NCI-H345 treated with DMSO at 0.1 percent for 48 hours (cell line): ENCODE results near the gene TBX10.
A peak's percentile ranks its signal among the peaks of the same experiment; 100 is the strongest.
"Not testable (repeated sequence)": the region's sequence is repeated elsewhere in the genome, so short reads cannot be mapped to it uniquely, and the experiment has no call there.

Experiments used
- DNase-seq: peaks from one replicate; lab custom pipeline; 2025; ENCODE audit not compliant: unreplicated experiment; lab: John Stamatoyannopoulos, UW

Gene TBX10

DNA sequence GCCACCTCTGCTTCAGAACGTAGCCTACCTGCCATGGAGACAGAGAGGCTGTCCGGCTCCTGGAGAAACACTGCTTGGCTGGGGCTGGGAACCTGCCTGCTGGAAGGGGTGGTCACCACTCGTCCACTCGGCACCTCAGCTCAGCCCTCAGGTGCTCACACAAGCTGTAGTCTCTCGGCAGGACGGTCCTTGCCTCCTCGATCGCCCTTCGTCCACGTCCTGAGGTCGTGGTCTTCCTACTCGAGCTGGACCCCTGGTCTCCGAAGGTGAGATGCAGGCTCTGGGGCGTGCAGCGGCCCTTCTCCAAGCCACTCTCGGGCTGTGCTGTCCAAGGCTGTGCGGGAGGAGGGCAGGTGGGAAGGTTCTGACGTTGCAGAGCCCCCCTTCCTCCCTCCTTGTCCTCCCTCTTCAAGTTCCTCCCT lies at the start of gene TBX10:
TBX10 (minus strand) TSS at position 326 of the 422 bp plus-strand sequence; CDS start at position 35, 291 bp downstream.
- DNase-seq = no peak

DNA sequence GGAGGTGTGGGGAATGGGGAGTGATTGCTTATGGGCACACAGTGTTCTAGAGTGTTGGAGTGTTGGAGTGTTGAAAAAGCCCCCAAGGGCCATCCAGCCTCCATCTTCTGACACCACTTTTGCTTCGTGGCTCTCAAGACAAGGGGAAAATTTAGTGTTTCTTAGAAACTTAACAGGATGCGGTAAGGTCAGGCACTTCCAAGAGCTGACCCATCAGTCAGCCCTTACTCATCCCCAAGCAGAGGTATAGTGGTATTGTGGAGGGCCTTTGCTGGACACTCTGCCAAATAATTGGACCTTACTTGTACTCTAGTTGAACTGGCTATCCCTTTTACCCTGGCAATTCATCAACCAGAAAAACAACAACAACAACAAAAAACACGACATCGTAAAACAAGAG lies 49.6 kb upstream of the TBX10 start:
- DNase-seq = no peak

DNA sequence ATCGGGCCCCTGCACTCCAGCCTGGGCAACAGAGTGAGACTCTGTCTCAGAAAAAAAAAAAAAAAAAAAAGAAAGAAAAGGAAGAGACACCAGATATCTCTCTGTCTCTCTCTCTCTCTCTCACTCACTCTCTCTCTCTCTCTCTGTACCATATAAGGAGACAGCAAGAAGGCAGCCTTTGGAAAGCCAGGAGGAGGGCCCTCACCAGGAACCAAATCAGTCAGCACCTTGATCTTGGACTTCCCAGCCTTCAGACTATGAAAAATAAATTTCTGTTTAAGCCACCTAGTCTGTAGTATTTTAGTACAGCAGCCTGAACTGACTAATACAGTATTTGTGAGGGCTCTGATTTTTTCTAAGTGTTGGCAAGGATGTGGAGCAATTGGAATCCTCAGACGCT lies 48.4 kb upstream of the TBX10 start:
- no peak for DNase-seq

DNA sequence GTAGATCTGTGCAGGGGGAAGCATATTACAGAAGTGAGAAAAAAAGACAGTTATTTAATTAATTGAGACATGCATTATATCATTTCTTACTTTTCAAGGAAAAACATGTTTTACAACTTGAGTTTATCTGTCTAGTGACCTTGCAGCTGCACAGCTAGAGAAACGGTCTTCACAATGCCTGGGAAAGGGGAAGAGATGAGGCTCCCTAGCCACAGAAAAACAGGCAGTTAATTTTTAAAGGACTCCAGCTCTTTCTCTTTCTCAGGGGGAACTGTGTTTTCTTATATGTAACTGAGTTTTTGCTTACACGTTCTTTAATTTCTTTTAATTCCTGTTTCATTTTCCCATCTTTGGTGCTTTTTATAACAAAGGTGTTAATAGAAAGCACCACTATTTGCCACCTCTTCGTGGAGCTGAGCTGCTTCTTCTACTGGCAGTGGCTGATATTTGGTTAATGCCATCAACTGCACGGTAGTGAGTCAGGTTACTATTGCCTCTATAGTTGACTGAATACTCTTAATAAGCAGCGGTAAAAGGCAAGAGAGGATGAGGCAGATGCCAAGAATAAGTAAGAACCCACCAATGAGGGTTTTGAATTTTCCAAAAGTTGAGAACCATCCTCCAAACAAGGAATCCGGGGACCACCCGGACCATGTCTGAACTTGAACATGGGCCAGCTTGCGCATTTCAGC lies 46.2 kb upstream of the TBX10 start:
- not testable (repeated sequence) for DNase-seq

DNA sequence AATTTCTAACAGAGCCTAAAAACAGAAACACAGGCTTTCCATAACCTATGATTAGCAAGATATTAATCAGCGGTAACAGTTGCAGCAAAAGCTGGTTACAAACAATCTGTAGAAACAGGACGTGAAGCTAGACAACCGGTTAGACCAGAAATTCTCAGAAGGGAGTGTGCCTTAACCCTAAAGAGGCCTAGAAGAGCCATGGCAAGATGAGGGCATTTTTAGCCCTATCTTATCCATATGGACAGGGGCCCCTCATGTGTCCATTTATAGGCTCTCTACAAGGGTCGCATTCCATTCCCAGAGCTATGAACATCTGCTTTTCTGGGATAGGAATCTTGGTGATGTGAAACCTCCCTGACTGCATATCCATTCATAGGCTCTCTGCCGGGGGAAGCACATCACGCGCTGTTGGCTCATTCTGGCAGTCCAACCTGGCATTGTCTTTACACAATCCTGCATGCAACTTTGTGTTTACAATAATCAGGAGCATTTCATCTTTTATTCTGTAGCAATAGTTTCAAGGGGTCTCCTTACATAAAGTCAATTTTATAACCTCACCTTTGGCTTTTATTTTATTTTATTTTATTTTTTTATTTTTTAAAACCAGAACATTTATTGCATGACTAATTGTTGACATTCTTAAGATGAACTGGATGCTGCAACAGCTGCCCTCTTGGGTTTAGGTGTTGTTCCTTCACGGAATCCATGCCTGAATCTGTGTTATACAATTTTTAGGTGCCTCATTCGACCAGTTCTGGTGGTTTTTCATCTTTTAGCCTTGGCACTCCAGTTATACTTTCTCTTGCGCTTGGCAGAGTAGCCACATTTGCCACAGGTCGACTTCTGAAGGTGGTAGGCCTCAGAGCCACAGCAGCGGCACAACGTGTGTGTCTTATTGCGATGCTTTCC lies 42.8 kb upstream of the TBX10 start:
- not testable (repeated sequence) for DNase-seq

DNA sequence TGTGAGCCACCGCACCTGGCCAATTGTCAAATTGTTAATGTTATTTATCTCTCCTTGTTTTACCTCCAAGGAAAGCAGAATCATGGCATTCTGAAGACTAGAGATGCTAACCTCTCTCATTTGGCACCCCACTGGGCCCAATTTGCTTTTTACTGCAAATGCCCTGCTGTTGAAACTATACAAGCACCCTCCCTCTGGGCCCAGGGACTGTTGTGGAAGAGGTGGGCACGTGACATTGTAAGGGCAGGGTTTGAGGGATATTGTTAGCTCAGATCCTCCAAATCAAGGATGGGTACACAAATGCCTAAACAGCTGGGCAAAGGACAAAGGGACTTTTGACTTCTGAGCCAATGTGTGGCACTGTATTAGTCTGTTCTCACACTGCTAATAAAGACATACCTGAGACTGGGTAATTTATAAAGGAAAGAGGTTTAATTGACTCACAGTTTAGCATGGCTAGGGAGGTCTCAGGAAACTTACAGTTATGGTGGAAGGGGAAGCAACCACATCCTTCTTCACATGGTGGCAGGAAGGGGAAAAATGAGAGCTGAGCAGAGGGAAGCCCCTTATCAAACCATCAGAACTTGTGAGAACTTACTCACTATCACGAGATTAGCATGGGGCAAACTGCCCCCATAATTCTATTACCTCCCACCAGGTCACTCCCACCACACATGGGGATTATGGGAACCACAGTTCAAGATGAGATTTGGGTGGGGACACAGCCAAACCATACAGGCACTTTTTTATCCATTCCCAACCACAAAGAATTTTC lies 41.3 kb upstream of the TBX10 start:
- peak; percentile 6 for DNase-seq

DNA sequence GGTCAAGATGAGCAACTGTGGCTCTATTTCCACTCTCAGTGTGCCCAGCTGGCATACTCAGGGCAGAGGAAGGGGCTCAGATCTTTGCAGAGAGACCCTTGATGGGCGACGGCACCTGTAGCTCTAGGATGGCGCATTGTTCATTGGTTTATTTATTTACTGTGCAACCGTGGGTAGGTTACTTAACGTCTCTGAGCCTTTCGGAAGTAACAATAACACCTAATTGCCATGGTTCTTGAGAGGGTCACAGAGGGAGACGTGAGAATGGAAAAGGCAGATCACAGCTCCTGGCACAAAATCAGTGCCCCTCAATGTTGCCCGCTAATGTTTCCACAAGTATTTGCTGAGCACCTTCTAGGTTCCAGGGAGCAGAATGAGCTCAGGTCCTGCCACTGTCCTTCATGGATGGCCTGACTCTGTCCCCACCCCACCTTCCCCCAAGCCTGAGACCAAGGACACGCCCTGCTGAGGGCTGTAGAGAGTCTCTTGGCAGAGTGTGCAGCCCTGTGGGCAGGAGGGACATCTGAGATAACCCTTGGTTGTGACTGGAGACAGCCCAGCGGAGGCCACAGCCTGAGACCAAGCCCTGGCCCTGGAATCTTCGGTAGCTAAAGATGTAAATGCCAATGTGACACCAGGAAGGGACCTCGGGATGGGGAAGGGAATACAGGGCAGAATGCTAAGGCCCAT lies 35.6 kb upstream of the TBX10 start:
- no peak for DNase-seq

DNA sequence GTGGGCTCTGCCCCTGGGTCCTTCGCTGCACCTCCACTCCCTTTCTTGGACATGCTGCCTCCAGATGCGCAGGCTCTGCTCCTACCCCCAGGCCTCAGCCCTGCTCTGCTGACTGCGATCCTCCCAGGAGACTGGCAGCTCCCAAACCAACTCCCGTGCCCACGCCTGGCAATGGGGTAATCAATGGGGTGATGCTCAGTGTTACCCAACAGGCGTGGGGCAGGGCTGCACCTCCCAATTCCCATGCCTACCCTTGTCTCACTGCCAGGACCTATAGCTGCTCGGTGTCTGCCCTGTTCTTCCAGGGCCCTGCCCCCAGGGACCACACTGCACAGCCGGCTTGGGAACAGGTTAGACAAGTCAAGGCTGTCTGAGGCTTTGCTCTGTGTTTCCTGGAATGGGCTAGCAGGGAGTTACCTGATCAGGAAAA lies 34.9 kb upstream of the TBX10 start, which contains the start of gene ALDH3B2:
ALDH3B2 (minus strand) TSS at position 182 of the 430 bp plus-strand sequence. CDS start 7,688 bp downstream, outside the sequence.
- DNase-seq = no peak

DNA sequence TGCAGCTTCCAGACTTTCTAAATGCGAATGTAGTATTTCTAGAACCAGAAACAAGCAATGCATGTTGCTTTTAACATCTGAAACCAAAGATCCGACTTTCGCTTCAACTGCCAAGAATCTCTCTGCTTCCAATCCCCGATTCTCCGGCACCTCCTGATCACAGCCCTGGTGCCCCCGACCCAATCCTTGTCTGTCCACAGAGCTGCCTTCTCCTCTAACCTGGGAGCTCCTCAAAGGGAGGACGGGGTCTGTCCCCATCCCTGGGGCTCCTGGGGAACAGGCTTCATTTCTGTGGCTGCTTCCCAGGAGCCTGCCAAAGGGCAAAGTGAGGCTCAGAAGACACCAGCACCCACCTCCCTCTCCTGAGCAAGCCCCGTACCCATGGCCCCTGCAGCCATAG lies 34.3 kb upstream of the TBX10 start:
- DNase-seq = no peak

DNA sequence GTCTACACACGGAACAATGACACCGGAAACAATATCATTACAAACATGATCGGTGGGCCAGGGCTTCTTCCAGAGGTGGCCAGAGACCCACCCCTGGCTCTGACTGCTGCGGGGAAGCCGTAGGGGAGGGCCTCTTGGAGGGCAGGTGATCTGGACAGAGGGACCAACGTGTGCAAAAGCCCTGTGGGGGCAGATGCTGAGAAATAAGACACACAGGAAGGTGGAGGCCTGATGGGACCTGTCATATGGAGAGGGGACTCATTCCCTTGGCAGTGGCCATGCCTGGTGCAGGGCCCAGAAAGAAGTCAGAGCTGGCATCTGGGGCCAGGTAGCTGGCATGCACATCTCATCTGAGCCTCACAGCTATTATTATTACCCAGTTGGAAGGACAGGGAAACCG lies 33.8 kb upstream of the TBX10 start:
- no peak for DNase-seq

DNA sequence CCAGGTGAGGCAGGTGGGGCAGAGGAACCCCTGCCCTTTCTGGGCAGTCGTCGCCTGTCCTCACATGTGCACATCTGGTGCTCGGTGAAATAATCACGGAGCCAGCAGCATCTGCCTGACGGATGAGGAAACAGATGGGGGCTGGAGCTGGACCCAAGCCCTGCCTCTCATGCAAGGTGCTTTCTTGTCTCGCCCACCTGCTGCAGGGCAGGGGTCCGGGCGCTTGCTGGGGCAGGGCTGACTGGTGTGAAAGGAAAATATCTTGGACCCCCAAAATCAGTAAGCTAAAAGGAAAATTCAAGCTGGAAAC lies 31.6 kb upstream of the TBX10 start:
- DNase-seq = no peak

DNA sequence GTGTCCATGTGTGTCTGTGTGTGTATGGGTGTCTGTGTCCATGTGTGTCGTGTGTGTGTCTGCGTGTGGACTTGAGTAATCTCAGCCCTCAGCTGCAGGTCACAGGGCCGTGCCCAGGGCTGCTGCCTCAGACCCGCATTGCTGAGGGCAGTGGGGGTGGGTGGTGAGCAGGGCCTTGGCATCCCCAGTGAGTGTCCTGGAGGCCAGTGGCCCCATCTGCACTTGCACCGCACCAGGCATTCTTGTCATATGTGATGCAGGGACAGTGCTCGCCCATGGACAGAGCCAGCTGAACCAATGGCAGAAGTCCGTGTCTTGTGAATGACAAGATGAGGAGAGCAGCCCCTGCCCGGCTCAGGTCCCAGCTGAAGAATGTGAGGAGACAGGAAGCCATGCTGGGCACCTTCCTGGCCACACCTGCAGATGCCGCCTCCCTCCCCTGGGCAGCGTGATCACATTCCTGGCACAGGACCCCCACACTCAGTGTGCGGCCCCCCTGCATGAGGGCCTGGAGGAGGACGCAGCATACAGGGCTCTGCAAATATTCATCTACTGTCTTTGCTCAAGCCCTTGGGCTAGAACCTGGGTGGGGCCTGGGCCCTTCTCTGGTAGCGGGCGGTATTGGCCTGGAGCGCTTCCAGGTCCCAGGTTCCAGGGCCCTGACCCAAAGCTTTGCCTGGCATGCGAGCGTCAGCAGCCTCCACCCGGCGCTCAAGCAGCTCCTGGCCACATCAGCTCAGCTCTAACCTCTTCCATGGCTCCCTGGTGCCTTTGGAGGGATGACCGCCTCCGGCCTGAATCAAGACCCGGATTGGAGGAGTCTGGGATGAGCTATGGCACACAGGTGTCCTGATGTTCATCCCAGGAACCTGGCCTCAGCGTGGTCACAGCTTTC lies 31.0 kb upstream of the TBX10 start:
- no peak for DNase-seq

DNA sequence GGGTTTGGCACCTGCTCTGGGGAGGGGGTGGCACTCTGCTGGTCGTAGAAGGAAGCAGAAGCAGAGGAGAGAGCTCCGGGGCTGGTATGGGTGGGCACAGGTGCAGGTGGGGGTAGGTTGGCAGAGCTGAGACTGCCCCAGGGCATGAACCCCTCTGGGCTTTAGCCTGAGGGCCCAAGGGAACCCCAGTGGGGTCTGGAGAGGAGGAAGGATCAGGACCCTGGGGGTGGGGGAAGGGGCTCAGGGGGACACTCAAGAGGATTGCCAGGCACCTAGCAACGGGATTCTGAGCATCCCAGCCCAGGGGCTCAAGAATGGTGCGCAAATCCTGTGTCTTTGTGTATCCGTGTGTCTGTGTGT lies 28.6 kb upstream of the TBX10 start:
- no peak for DNase-seq

DNA sequence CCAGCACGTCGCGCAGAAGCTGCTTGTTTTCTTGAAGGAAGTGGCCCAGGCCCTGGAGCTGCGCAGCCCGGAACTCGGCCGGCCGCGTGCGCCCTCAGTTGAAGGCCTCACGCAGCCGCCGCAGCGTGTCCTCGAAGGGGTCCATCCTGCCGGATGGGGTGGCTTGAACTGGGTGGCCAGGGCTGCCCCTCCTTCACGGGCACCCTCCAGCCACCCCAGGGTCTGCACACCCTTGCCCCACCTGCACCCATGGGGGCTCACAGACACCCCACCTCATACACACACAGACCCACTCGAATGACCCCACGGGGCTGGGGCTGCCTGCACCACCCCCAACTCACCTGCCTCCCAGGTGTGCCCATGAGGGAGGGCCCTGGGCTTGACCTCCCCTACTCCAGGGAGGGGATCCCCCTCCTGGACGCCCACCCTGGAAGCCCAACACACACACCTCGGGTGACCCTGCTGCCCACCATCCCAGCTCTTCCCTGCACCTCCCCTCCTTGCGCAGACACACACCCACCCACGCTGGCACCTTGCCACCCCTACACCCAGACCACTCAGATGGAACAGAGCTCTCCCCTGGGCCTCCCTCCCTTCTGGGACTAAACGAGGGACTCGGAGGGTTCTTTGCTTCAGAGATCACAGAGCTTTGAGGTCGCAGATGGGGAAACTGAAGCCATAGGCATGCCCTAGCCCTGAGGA lies 28.1 kb upstream of the TBX10 start:
- DNase-seq = no peak

DNA sequence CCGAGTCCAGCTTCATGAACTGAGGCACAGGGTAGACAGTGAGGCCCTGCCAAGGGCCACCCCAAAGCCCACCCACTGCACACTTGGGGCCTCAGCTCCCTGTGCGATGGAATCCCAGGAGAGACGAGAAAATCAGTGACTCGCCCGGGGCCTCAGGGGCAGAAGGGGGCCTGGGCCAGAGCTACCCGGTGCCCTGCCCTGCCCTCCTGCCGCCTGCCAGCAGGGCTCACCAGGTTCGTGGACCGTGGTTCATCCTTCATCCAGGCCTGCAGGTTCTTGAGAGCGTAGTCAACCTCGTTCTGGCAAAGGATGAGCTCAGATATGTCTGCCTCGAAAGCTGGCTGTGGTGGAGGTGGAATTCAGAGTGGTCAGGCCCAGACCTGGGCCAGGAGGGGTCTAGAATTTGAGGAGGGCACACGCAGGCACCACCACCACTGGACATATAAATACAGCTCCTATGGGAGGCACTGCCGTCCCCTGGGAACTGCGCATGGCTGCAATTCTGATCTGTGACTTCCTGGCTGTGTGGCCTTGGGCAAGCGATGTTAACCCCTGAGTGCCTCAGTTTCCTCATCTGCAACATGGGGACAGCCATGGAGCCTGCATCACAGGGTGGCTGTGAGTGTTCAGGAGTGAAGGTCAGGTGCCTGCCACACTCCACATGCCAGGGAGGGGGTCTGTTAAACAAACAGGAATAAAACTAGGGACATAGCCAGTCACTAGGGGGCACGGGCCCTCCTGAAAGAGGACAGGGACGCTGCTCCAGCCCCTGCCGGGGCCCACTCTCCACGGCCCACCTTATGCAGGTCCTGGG lies 27.3 kb upstream of the TBX10 start:
- no peak for DNase-seq

DNA sequence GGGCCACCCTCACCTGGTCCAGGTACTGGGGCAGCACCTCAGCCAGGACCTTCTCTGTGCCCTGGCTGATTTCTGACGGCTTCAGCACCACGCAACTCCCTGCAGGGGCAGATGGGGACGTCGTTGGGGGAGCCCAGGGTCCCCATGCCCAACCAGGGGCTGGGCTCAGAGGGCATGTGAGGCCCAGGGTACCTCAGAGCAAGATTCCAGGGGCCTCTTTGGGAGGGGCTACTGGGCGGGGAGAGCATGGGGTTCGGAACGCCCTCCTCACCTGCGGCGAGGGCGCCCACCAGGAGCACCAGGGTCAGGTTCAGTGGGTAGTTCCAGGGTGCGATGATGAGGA lies 26.7 kb upstream of the TBX10 start:
- no peak for DNase-seq

DNA sequence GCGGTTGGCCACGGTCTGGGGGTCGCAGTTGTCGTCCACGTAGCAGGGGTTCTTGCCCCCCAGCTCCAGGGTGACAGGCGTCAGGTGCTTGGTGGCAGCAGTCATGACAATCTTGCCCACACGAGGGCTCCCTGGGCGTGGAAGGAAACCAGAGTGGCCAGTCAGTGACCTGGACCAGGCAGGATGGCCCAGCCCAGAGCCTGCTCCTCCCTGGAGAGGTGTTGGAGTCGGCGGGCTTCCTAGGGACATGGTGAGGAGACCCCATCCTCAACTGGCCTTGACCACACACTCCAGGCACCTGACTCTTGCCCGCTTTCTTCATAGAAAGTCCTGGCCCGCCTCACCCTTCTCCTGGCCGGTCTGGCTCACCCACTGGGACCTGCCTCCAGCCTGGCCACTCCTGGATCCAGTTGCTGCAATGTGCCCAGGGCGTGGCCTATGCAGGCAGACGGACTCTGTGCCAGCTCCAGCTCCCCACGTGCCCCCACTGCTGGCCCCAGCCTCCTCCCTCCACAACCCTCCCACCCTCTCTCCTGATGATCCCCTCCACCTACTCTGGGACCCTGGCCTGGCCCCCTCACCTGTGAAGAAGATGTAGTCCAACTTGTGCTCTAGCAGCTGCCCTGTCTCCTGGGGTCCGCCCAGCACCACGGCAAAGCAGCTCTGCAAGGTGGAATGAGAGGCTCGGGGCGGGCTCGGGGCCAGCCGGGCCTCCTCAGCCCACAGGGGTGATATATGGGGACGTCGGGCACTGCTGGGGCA lies 26.2 kb upstream of the TBX10 start:
- DNase-seq = no peak
